Pancreas (tissue), 10 donors: ENCODE results near the gene ADGRD2. TPM values are rescaled to one million over a fixed set of nuclear protein-coding genes. Genes with fewer than 3 reads are reported as not detected.

Source experiments
- ATAC-seq, 4 donors: fragments of 200-7000 bp; cut with Tn5 transposase; one replicate each; pipeline versions ENCODE4 v1.8.0 to v1.9.1; 2020; ENCODE audit warnings: mild to moderate bottlenecking in 4 of 4, moderate library complexity in 4 of 4
- DNase-seq, 6 donors: peaks; one replicate each; pipeline ENCODE4 v3.0.0-alpha.2; 2020
- FAIRE-seq: peaks from 2 replicates; lab custom pipeline; 2012; peaks lifted over from hg19 to GRCh38; lab: Jason Lieb, UNC
- H3K27ac ChIP-seq, 4 donors: fragments of 200-600 bp; sonication (generic); 1 replicate in 3 of 4; 2 replicates in 1 of 4; pipeline versions ENCODE4 v1.5.0 to v1.8.0; 2020
- H3K27me3 ChIP-seq, 4 donors: fragments of 200-600 bp; one replicate each; pipeline ENCODE4 v1.8.0; 2021
- H3K36me3 ChIP-seq, 3 donors: fragments of 200-600 bp; sonication (generic) in 1 of 3; one replicate each; pipeline versions ENCODE4 v1.5.0 to v1.8.0; 2020 to 2021
- H3K4me1 ChIP-seq, 3 donors: fragments of 200-600 bp; one replicate each; pipeline ENCODE4 v1.8.0; 2021
- H3K4me3 ChIP-seq, 4 donors: fragments of 200-600 bp; sonication (generic) in 2 of 4; one replicate each; pipeline versions ENCODE4 v1.5.0 to v1.8.0; 2020 to 2021
- H3K9me3 ChIP-seq, 4 donors: fragments of 200-600 bp; one replicate each; pipeline ENCODE4 v1.8.0; 2021
- CTCF ChIP-seq, 4 donors: fragments of 200-600 bp; sonication (generic) in 3 of 4; IDR thresholded peaks; one replicate each; pipeline versions ENCODE4 v1.5.0 to v1.8.0; 2021; ENCODE audit warnings: antibody characterized with exemption in 4 of 4
- WGBS, 2 donors: extraction: QIAGEN DNeasy Blood & Tissue Kit; methylation state at CpG; one replicate each; pipeline ENCODE4 v1.1.7; 2013; 5-methylcytosine and 5-hydroxymethylcytosine counted together
- intact Hi-C, 3 donors: fragments of 100-400 bp; cut with DNase I; formaldehyde crosslinking; loops; one replicate each; pipeline versions ENCODE4 v1.11.1 to v1.14.2; 2022
- polyA plus RNA-seq, 2 donors: library from polyadenylated mRNA; stranded (reverse); fragments of 200-250 nt; gene quantifications; one replicate each; pipeline ENCODE4 v1.2.3, GENCODE V29; 2013
- total RNA-seq, 6 donors: library from RNA; stranded (reverse); fragmentation: NEBNext Ultra II Directional in 4 of 6; extraction: Animal tissue kit (Norgen Biotek cat#: 25700) in 4 of 6; gene quantifications; one replicate each; pipeline versions ENCODE4 v1.2.1 to v1.2.4, GENCODE V29; 2021 to 2023
- donor health status: healthy with polysubstance abuse.
- donor health status: DM: no; HTN: no; CAD: no; lungs with moderate emphysema.
- donor health status: DM: no; HTN: no; CAD: no.
- donor health status: control.
- donor health status: control.
- donor health status: Bipolar disorder and iron deficiency.
- donor health status: DM: yes; HTN: yes; CAD: no.
- donor health status: DM: no; HTN: no; CAD: no.
- donor health status: DM: no; HTN: no; CAD: no.
- donor health status: DM: yes; HTN: yes; CAD: no.

ADGRD2 gene
- total and polyA plus RNA-seq, 8 donors: 0.23 TPM; not detected in 7

GRCh38 chr9:124482431-124483031, 32.3 kb downstream of the ADGRD2 start:
- Histone ChIP-seq H3K4me1 (no peaks in the 10 kb centered on the region), H3K36me3 (no peaks in the 10 kb centered on the region), H3K27me3 (peaks cover 0 to 6% (median 0%) of the 10 kb centered on the region in 4 donors), H3K9me3 (no peaks in the 10 kb centered on the region), H3K27ac (no peak overlapping the region), H3K4me3 (no peak overlapping the region)
- peak in 1 of 6 donors; percentile 29 for DNase-seq
- WGBS, 2 donors: 28 to 29% methylated on average over 25 to 26 of the region's 26 CpGs
- no peak for FAIRE-seq
- ATAC-seq: no peak
- TF ChIP-seq CTCF (IDR thresholded peaks at IDR 0.05): no peak
- intact Hi-C loops: no loop called here

GRCh38 chr9:124483481-124483880, 33.2 kb downstream of the ADGRD2 start:
- TF ChIP-seq CTCF (IDR thresholded peaks at IDR 0.05): no peak
- H3K27me3 ChIP-seq: peaks cover 0 to 2% (median 0%) of the 10 kb centered on the region in 4 donors
- peak in 1 of 6 donors; percentile 14 for DNase-seq
- H3K9me3 ChIP-seq: no peaks in the 10 kb centered on the region
- H3K27ac ChIP-seq: no peak overlapping the region
- ATAC-seq: no peak
- FAIRE-seq: no peak
- intact Hi-C loops: no loop called here
- WGBS, 2 donors: 91 to 96% methylated on average over 9 of the region's 9 CpGs
- H3K4me1 ChIP-seq: no peaks in the 10 kb centered on the region
- H3K4me3 ChIP-seq: no peak overlapping the region
- no peaks in the 10 kb centered on the region for H3K36me3 ChIP-seq

- Histone ChIP-seq H3K27me3 (peaks cover 0 to 2% (median 0%) of the 10 kb centered on the region in 4 donors), H3K9me3 (no peaks in the 10 kb centered on the region), H3K4me1 (no peaks in the 10 kb centered on the region), H3K4me3 (no peak overlapping the region), H3K27ac (no peak overlapping the region), H3K36me3 (no peaks in the 10 kb centered on the region)
- 61 to 77% methylated on average over 12 to 13 of the region's 13 CpGs for WGBS, 2 donors
- TF ChIP-seq CTCF (IDR thresholded peaks at IDR 0.05): no peak
- no peak for ATAC-seq
- no peak for FAIRE-seq
- peak in 1 of 6 donors; percentile 37 for DNase-seq
- intact Hi-C loops: no loop called here
Observed at GRCh38 chr9:124485201-124485600, 35.0 kb downstream of the ADGRD2 start.

- Histone ChIP-seq H3K4me1 (no peaks in the 10 kb centered on the region), H3K27me3 (peaks cover 0 to 2% (median 0%) of the 10 kb centered on the region in 4 donors), H3K4me3 (no peak overlapping the region), H3K27ac (no peak overlapping the region), H3K36me3 (no peaks in the 10 kb centered on the region), H3K9me3 (no peaks in the 10 kb centered on the region)
- FAIRE-seq (no peak), ATAC-seq (no peak), DNase-seq (peak in 1 of 6 donors; percentile 55)
- no peak for TF ChIP-seq CTCF (IDR thresholded peaks at IDR 0.05)
- WGBS, 2 donors: 38 to 47% methylated on average over 15 of the region's 15 CpGs
- intact Hi-C loops: no loop called here
Observed at GRCh38 chr9:124485936-124486335, 35.7 kb downstream of the ADGRD2 start.

- H3K27ac ChIP-seq: no peak overlapping the region
- peak in 1 of 6 donors; percentile 26 for DNase-seq
- no peaks in the 10 kb centered on the region for H3K4me1 ChIP-seq
- no peak for FAIRE-seq
- no peaks in the 10 kb centered on the region for H3K36me3 ChIP-seq
- H3K9me3 ChIP-seq: no peaks in the 10 kb centered on the region
- 26 to 39% methylated on average over 17 of the region's 17 CpGs for WGBS, 2 donors
- intact Hi-C loops: no loop called here
- H3K4me3 ChIP-seq: no peak overlapping the region
- no peak for TF ChIP-seq CTCF (IDR thresholded peaks at IDR 0.05)
- H3K27me3 ChIP-seq: peaks cover 0 to 2% (median 0%) of the 10 kb centered on the region in 4 donors
- no peak for ATAC-seq
Observed at GRCh38 chr9:124486778-124487259, 36.6 kb downstream of the ADGRD2 start.
